Measurements from ENCODE around the gene BCL2L11.
"Not testable (repeated sequence)": the region's sequence is repeated elsewhere in the genome, so short reads cannot be mapped to it uniquely, and the experiment has no call there.

BCL2L11 gene, protein sequence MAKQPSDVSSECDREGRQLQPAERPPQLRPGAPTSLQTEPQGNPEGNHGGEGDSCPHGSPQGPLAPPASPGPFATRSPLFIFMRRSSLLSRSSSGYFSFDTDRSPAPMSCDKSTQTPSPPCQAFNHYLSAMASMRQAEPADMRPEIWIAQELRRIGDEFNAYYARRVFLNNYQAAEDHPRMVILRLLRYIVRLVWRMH

DNA sequence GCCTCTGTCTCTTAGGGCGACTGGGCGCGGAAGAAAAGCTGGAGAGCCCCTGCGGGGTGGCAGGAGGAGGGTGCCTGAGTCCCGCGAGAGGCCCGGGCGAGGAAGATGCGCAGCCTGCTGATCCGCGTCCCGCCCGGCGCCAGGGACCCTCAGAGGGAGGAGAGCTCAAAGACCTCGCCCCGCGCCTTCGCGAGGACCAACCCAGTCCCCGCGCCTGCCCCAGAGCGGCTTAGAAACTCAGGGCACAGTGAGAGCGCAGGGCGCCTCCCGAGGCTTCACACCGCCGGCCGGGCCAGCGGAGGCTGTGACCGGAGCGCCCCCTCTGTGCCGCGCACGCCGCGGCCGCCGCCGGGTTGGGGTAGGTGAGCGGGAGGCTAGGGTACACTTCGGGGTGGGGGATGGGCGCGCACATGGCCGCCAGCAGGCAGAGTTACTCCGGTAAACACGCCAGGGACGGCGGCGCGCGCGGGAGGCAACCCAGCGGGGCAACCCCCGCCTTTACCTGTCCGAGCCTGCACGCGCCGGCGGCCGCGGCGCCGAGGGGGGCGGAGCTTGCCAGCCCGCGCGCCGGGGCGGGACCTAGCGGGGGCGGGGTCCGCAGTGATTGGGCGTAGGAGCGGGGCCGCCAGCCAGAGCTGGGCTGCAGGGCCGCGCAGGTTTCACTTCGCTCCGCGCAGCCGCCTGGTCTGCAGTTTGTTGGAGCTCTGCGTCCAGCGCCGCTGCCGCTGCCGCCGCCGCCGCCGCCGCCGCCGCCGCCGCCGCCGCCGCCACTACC, at the start of gene BCL2L11:
BCL2L11 (plus strand) TSS at position 662 of the 775 bp plus-strand sequence. CDS start 2,832 bp downstream, outside the sequence.
- peak; percentile 96 for DNase-seq (ENCODE audit: low spot score)
- TF ChIP-seq, protein P1, sequence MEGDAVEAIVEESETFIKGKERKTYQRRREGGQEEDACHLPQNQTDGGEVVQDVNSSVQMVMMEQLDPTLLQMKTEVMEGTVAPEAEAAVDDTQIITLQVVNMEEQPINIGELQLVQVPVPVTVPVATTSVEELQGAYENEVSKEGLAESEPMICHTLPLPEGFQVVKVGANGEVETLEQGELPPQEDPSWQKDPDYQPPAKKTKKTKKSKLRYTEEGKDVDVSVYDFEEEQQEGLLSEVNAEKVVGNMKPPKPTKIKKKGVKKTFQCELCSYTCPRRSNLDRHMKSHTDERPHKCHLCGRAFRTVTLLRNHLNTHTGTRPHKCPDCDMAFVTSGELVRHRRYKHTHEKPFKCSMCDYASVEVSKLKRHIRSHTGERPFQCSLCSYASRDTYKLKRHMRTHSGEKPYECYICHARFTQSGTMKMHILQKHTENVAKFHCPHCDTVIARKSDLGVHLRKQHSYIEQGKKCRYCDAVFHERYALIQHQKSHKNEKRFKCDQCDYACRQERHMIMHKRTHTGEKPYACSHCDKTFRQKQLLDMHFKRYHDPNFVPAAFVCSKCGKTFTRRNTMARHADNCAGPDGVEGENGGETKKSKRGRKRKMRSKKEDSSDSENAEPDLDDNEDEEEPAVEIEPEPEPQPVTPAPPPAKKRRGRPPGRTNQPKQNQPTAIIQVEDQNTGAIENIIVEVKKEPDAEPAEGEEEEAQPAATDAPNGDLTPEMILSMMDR (IDR thresholded peaks at IDR 0.05; ENCODE audit: extremely low read depth, missing control alignments): peak; percentile 18

DNA sequence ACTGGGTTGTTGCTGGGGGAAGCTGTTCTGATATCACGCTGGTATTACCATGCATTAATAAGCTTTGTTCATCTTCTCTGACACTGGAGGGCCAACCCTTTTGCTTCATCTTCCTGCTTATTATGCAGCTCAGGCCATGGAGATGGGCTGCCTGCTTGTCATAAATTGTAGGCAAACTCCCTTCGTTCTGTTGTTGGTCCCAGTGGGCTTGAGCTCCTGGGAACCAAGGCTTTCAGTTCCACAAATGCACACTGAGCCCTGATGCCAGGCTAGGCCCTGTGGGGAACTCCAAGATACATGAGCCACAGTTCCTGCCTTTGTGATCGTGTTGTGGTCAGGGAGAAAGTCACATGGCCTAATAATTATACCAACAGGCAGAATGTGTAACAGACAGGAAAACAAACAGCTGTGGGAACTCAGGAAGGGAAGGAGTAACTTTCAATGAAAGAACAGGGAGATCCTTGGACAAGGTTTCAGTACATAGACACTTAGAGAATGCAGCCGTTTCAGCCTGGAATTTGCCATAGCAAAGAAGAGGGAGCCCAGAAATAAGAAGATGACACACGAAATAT, 49.0 kb upstream of the BCL2L11 start:
- DNase-seq (ENCODE audit: low spot score): no peak
- TF ChIP-seq, protein P1 (IDR thresholded peaks at IDR 0.05; ENCODE audit: extremely low read depth, missing control alignments): no peak

DNA sequence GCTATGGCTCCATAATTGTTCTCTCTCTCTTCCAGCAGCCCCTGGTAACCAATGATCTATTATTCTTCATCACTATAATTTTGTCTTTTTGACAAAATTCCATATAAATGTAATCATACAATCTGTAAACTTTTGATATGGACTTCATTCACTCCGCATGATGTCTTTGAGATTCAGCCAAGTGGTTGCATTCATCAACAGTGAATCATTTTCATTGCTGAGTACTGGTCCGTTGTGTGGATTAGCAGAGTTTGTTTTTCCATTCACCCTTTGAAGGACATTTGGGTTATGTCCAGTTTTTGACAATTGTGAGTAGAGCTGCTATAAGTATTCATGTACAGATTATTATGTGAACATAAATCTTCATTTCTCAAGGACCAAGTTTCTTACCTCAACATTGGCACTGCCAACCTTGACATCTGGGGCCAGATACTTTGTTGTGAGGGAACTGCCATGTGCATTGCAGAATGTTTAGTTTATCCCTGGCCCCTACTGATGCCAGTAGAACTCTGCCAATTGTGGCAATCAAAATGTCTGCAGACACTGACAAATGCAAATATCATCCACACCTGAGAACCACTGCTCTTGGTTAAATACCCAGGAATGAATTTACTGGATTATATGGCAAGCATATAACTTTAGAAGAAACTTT, 48.4 kb upstream of the BCL2L11 start:
- TF ChIP-seq, protein P1 (IDR thresholded peaks at IDR 0.05; ENCODE audit: extremely low read depth, missing control alignments): no peak
- no peak for DNase-seq (ENCODE audit: low spot score)

DNA sequence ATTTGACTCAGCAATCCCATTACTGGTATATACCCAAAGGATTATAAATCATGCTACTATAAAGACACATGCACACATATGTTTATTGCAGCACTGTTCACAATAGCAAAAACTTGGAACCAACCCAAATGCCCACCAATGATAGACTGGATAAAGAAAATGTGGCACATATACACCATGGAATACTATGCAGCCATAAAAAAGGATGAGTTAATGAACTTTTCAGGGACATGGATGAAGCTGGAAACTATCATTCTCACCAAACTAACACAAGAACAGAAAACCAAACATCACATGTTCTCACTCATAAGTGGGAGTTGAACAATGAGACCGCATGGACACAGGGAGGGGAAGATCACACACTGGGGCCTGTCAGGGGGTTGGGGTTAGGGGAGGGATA, 38.1 kb upstream of the BCL2L11 start:
- DNase-seq (ENCODE audit: low spot score): not testable (repeated sequence)

DNA sequence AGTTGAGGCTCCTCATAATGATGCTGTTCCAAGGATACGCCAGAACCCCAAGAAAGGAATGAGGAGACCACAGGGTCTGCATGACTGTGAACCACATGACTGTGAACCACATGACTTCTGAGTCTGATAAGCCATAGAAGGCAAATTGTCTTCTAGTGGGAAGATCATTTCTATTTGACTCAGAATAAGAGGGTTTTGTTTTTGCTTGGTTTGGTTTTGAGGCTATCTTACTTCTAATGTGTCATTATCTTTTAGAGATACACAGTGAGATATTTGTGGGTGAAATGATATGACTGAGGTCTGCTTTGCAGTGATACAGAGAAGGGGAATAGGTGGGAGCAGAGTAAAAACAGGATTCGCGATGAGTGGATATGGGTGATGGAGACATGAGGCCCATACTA, 28.9 kb upstream of the BCL2L11 start:
- TF ChIP-seq, protein P1 (IDR thresholded peaks at IDR 0.05; ENCODE audit: extremely low read depth, missing control alignments): no peak
- DNase-seq (ENCODE audit: low spot score): no peak

DNA sequence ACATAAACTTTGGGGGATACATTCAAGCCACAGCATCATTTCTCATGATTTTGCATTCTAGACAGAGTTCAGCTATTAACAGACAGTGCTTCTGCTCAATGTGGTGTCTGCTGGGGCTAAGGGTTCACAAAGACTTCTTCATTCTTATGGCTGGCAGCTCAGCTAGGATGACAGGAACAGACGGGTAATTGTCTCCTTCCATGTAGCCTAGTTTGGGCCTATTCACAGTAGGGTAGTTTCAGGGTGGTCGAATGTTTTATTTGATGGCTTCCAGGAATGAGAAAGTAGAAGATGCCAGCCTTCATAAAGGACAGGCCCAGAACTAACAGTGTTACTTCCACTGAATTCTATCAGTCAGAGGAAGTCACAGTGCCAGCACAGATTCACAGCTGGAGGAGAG, 26.0 kb upstream of the BCL2L11 start:
- DNase-seq (ENCODE audit: low spot score): no peak
- TF ChIP-seq, protein P1 (IDR thresholded peaks at IDR 0.05; ENCODE audit: extremely low read depth, missing control alignments): no peak

DNA sequence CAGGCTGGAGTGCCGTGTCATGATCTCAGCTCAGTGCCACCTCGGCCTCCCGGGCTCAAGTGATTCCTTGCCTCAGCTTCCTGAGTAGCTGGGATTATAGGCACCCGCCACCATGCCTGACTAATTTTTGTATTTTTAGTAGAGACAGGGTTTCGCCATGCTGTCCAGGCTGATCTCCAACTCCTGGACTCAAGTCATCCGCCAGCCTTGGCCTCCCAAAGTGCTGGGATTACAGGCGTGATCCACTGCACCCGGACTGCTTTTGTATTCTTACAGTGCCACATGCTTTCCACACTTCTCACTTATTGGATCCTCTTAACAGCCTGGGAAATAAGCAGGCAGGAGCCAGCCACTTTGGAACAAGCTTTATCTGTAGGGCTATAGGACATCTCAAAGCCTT, 25.3 kb upstream of the BCL2L11 start:
- DNase-seq (ENCODE audit: low spot score): no peak
- TF ChIP-seq, protein P1 (IDR thresholded peaks at IDR 0.05; ENCODE audit: extremely low read depth, missing control alignments): no peak
